ENCODE measurements around the gene TSHZ2. TPM values are rescaled to one million over a fixed set of nuclear protein-coding genes. Genes with fewer than 3 reads are reported as not detected.

The TSHZ2 gene
- total and polyA plus RNA-seq, 9 of the 15 experiments (the other 6 are each of a cell fraction or from before 2014, with no cell fraction given) = 0.03 to 0.20 (median 0.05) TPM; not detected in 4

- Histone ChIP-seq H3K4me1 (replicated peaks in 1 of 2; ENCODE audit: control insufficient read depth in 2 of 2, insufficient read depth in 2 of 2, low read length in 2 of 2) (no peaks in the 10 kb centered on the region), H3K4me3 (no peak overlapping the region), H3K9ac (ENCODE audit: insufficient read depth in 1 of 2, low read depth in 2 of 2, low read length in 2 of 2) (no peak overlapping the region), H3K9me3 (replicated peaks; ENCODE audit: control insufficient read depth, insufficient read depth, low read depth, low read length) (no peaks in the 10 kb centered on the region), H3K36me3 (ENCODE audit: control insufficient read depth, insufficient read depth, low read length) (no peaks in the 10 kb centered on the region), H3K27ac (ENCODE audit: extremely low read depth, low read depth, low read length) (no peak overlapping the region), H3K4me2 (ENCODE audit: insufficient read depth, low read length) (no peak overlapping the region), H3K79me2 (ENCODE audit: control insufficient read depth, insufficient read depth, low read length) (no peaks in the 10 kb centered on the region), H4K20me1 (replicated peaks; ENCODE audit: control insufficient read depth, insufficient read depth, low read length) (no peaks in the 10 kb centered on the region), H3K9me1 (ENCODE audit: control insufficient read depth, insufficient read depth, low read length) (no peaks in the 10 kb centered on the region), H3K27me3 (ENCODE audit: control insufficient read depth in 2 of 2, insufficient read depth in 2 of 2, low read length in 2 of 2) (0 out of 5 replicates have a peak, but pooled peaks cover 0 to 4% of the 10 kb centered on the region in 2 experiments), H2AFZ (ENCODE audit: low read depth, low read length) (no peak overlapping the region)
- BruUV-seq (replicated peaks) = no TSS peak
- TF ChIP-seq USF2 (CRISPR knock-in tag; IDR thresholded peaks at IDR 0.05) = no peak
- no peak for TF ChIP-seq PBX2 (CRISPR knock-in tag; IDR thresholded peaks at IDR 0.05; ENCODE audit: low read depth)
- TF ChIP-seq PBX2 (tag; conservative IDR thresholded peaks at IDR 0.05; ENCODE audit: low read depth) = peak; percentile 63
- no peak for TF ChIP-seq CEBPZ (IDR thresholded peaks at IDR 0.05; ENCODE audit: borderline replicate concordance, low read depth, low read length)
- peak; percentile 72 for TF ChIP-seq PKNOX1 (IDR thresholded peaks at IDR 0.05)
- TF ChIP-seq GABPA (tag; conservative IDR thresholded peaks at IDR 0.05; ENCODE audit: low read depth) = peak; percentile 31; the same call in 1 of the 2 replicates
- CTCF ChIA-PET (ENCODE audit: low intra/inter-chr PET ratio) = no interaction called here
- FAIRE-seq (no peak), ATAC-seq (no peak), DNase-seq (ENCODE audit: extremely low read depth in 1 of 4, low spot score in 3 of 4) (no peak)
- in situ Hi-C loops (cut with MboI) = no loop called here
- POLR2A ChIA-PET = no interaction called here
- WGBS (ENCODE audit: insufficient coverage, low coverage, missing lambda C conversion rate) = 17% methylated on average over 3 of the region's 3 CpGs
- intact Hi-C loops (cut with micrococcal nuclease) = no loop called here
These were observed 30.4 kb upstream of the TSHZ2 start for GRCh38 chr20:52941808-52942207.
